Measurements from ENCODE around the gene HDAC6.
"Not testable (repeated sequence)": the region's sequence is repeated elsewhere in the genome, so short reads cannot be mapped to it uniquely, and the experiment has no call there.

The HDAC6 gene

DNA sequence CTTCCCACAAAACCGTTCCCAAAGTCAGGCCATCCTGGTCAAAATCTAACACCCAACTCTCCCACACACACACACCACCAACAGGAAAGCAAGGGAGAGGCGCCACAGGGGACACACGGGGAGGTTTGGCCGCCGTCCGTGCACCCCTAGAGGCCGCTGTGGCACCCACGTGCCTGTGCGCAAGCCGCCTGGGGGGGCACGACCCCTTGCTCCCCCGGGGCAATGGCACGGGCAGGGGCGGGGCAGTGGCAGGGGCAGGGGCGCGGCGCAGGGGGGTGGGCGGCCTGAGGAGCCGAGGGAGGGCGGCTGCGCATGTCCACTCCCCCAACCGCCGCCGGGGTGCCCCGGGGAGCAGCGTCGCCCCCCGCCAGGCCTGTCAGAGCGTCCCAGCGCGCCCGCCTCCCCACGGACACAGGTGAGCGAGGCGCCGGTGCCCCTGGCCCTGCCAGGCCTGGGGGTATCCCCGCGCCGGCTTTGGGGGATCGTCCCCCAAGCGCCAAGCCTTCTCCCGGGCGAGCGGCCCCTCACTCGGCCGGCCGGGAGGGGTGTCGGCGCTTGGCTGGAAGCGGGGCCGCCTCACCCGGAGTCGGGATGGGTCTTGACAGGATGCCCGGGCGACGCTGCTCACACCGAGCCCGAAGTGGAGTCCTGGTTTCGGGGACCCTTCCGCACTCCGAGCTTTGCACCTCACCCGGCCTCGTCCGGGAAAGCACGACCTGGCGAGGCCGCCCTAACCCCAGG is 24.4 kb downstream of the HDAC6 start, which contains the start of gene ERAS:
Gene ERAS (plus strand): TSS at position 379 of the 741 bp plus-strand sequence. CDS start 2,611 bp downstream, outside the sequence.
- peak; percentile 9 for DNase-seq (ENCODE audit: low read depth)

DNA sequence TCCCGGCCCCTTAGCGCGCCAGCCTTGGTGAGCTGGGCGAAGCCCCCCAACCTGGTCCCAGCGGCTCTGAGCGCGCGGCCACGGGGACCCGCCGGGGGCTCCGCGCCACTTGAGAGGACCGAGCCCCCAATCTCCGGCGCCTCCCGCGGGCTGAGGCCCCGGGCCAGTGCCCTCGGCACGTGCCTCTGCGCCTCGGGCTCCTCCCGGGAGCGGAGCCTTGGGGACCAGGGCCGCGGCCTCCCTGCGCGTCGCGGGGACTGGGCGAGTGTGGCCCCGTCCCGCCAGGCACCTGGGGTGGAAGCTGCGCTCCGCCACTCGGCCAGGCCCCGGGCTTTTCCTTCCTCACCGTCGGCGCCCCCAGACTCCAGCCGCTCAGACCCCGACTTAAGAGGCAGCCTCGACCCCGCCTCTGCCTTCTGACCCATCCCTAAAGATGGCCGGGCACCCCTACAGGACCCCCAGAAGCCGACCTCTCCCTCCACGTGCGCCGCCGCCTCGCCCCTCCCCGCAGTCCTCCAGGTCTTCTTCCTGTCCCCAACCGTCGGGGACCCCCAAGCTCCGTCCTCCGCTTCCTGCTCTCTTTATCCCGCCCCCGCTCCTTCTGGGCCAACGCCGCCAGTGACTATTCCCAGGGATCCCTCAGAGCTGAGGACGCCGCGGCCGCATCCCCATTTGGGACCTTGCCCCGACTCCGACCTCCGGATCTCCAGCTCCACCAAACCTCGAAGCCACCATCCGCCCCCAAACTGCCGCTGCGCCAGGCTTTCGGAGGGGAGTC is 25.2 kb downstream of the HDAC6 start:
- no peak for DNase-seq (ENCODE audit: low read depth)

DNA sequence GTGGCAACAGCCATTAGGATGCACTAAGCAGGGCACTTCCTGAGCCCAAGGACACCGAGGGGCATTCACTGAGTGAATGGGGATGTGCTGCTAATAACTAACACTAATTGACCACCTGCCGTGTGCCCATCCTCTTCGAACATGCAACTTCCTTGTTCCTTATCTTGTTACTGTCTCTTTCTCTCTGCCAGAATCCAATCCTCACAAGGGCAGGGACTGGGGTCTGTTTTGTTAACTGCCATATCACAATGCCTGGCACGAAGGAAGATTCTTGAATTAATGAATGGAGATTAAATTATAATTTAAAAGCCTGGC is 25.7 kb downstream of the HDAC6 start:
- no peak for DNase-seq (ENCODE audit: low read depth)

DNA sequence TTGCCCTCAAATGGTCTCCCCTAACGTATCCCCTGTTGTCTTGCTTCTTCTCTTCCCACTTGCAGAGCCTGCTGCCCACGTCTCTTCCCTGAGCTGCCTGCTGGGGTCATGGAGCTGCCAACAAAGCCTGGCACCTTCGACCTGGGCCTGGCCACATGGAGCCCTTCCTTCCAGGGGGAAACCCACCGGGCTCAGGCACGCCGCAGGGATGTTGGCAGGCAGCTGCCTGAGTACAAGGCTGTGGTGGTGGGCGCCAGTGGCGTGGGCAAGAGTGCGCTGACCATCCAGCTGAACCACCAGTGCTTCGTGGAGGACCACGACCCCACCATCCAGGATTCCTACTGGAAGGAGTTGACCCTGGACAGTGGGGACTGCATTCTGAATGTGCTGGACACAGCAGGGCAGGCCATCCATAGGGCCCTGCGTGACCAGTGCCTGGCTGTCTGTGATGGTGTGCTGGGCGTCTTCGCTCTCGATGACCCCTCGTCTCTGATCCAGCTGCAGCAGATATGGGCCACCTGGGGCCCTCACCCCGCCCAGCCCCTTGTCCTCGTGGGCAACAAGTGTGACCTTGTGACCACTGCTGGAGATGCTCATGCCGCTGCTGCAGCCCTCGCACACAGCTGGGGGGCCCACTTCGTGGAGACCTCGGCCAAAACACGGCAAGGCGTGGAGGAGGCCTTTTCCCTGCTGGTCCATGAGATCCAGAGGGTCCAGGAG is 27.3 kb downstream of the HDAC6 start:
- DNase-seq (ENCODE audit: low read depth), result no peak

DNA sequence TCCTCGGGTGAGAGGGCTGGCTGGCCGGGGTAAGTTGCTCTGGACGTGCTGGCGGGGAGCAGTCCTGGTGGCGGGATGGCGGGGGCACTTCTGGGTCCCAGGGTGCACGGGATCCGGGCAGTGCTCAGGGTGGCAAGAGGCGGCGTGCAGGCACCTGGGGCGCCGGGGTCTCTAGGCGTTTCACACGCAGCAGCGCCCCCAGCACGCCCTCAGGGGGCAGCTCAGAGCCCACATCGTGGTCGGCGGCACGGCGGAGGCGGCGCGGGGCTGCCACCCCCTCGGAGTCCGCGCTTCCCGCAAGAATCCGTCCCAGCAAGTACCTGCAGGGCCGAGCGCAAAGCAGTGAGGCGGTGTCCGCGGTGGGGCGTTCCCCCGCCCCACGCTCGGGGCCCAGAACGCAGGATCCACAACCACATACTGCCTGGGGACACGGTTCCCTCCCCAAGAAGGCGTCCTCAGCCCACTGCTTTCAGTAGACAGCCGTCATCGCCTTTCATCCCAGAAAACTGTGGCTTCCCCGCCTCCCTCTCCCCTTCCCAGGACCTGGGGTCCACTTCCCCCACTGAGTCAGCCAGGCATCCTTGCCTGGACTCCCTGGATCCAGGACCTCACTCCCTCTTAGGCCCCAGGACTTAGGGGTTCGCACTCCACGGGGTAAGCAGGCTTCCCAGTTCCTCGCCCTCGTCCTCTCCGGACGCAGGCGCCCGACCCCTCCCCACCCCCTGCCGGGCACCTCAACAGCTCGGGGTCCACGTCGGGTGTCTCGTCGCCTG is 29.5 kb downstream of the HDAC6 start:
- DNase-seq (ENCODE audit: low read depth), result no peak

GRCh38 chrX:48831909-48832291 is 30.0 kb downstream of the HDAC6 start:
- DNase-seq (ENCODE audit: low read depth), result no peak

- DNase-seq (ENCODE audit: low read depth), result no peak
Measured at GRCh38 chrX:48833542-48834138, 31.8 kb downstream of the HDAC6 start.

- DNase-seq (ENCODE audit: low read depth), result no peak
Measured at GRCh38 chrX:48834383-48834709, 32.5 kb downstream of the HDAC6 start.

DNA sequence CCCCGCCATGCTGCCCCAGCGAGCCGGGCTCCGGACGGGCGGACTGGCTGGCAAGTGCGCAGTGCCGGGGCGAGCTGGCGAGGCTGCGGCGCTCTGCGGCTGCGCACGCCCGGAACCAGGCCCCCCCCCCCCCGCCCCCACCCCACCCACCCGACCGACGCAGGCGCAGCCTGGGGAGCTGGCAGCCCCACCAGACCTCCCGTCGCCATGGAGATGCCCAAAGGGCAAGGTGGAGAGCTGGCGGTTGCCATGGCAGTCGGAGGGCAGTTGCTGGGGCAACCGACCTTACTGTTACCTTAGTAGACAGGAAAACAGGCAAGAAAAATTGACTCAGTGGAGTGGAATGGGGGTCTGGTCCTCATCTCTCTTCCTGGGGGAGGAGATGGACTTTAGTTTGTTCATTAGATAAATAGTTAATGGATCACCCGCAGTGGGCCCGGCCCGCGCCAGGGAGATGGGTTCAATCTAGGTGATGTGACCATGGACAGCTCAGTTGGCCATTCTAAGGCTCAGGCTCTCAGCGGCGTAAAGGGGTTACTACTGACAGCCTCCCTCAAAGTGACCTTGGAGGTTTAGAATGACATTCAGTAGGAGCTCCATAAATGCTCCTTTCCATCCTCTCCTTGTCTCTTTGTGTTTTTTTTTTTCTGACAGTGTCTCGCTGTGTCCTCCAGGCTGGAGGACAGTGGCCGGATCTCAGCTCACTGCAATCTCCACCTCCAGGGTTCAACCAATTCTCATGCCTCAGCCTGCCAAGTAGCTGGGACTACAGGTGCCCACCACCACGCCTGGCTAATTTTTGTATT is 33.9 kb downstream of the HDAC6 start, which contains the start of gene PCSK1N:
Gene PCSK1N (minus strand): TSS at position 87 of the 806 bp plus-strand sequence. CDS start 78 bp downstream, at position 9.
- no peak for DNase-seq (ENCODE audit: low read depth)

GRCh38 chrX:48839686-48840085 is 37.8 kb downstream of the HDAC6 start:
- DNase-seq (ENCODE audit: low read depth), result no peak

- DNase-seq (ENCODE audit: low read depth), result no peak
Measured at GRCh38 chrX:48848847-48849246, 47.0 kb downstream of the HDAC6 start.

DNA sequence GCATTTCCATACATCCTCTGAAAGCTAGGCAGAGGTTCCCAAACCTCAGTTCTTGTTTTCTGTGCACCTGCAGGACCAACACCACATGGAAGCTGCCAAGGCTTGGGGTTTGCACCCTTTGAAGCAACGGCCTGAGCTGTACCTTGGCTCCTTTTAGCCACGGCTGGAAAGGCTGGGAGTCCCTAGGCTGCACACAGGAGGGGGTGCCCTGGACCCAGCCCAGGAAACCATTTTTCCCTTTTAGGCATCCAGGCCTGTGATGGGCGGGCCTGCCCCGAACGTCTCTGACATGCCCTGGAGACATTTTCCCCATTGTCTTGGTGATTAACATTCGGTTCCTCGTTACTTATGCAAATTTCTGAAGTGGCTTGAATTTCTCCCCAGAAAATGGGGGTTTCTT is 51.0 kb downstream of the HDAC6 start:
- DNase-seq (ENCODE audit: low read depth), result no peak

DNA sequence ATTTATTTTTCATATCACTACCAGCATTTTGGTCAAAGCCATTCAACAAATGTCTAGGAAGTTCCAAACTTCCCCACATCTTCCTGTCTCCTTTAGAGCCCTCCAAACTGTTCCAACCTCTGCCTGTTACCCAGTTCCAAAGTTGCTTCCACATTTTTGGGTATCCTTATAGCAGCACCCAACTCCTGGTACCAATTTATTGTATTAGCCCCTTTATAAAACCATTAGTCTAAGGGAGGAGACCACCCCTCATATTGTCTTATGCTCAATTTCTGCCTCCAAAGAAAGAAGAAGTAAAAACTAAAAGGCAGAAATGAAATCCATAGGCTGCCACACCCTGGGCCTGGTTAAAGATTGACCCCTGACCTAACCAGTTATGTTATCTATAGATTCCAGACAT is 51.6 kb downstream of the HDAC6 start:
- not testable (repeated sequence) for DNase-seq (ENCODE audit: low read depth)

- DNase-seq (ENCODE audit: low read depth), result not testable (repeated sequence)
Measured at GRCh38 chrX:48854121-48854804, 52.4 kb downstream of the HDAC6 start.

- DNase-seq (ENCODE audit: low read depth), result no peak
Measured at GRCh38 chrX:48854898-48855297, 53.0 kb downstream of the HDAC6 start.

GRCh38 chrX:48864210-48864609 is 62.3 kb downstream of the HDAC6 start:
- no peak for DNase-seq (ENCODE audit: low read depth)

DNA sequence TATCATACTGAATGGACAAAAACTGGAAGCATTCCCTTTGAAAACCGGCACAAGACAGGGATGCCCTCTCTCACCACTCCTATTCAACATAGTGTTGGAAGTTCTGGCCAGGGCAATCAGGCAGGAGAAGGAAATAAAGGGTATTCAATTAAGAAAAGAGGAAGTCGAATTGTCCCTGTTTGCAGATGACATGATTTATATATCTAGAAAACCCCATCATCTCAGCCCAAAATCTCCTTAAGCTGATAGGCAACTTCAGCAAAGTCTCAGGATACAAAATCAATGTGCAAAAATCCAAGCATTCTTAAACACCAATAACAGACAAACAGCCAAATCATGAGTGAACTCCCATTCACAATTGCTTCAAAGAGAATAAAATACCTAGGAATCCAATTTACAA is 70.2 kb downstream of the HDAC6 start:
- DNase-seq (ENCODE audit: low read depth), result not testable (repeated sequence)
